Articular chondrocyte of knee joint (primary cell): Measurements from ENCODE around the gene TTLL7. TPM values are rescaled to one million over a fixed set of nuclear protein-coding genes. Genes with fewer than 3 reads are reported as not detected.

Experiments
- total RNA-seq: library from RNA; depleted of rRNA; stranded (reverse); fragments of >200 nt; gene quantifications from 2 replicates; pipeline ENCODE4 v1.2.3, GENCODE V29; 2012

The TTLL7 gene, protein sequence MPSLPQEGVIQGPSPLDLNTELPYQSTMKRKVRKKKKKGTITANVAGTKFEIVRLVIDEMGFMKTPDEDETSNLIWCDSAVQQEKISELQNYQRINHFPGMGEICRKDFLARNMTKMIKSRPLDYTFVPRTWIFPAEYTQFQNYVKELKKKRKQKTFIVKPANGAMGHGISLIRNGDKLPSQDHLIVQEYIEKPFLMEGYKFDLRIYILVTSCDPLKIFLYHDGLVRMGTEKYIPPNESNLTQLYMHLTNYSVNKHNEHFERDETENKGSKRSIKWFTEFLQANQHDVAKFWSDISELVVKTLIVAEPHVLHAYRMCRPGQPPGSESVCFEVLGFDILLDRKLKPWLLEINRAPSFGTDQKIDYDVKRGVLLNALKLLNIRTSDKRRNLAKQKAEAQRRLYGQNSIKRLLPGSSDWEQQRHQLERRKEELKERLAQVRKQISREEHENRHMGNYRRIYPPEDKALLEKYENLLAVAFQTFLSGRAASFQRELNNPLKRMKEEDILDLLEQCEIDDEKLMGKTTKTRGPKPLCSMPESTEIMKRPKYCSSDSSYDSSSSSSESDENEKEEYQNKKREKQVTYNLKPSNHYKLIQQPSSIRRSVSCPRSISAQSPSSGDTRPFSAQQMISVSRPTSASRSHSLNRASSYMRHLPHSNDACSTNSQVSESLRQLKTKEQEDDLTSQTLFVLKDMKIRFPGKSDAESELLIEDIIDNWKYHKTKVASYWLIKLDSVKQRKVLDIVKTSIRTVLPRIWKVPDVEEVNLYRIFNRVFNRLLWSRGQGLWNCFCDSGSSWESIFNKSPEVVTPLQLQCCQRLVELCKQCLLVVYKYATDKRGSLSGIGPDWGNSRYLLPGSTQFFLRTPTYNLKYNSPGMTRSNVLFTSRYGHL
- total RNA-seq, result 9.4 and 13.9 TPM in 2 replicates

DNA sequence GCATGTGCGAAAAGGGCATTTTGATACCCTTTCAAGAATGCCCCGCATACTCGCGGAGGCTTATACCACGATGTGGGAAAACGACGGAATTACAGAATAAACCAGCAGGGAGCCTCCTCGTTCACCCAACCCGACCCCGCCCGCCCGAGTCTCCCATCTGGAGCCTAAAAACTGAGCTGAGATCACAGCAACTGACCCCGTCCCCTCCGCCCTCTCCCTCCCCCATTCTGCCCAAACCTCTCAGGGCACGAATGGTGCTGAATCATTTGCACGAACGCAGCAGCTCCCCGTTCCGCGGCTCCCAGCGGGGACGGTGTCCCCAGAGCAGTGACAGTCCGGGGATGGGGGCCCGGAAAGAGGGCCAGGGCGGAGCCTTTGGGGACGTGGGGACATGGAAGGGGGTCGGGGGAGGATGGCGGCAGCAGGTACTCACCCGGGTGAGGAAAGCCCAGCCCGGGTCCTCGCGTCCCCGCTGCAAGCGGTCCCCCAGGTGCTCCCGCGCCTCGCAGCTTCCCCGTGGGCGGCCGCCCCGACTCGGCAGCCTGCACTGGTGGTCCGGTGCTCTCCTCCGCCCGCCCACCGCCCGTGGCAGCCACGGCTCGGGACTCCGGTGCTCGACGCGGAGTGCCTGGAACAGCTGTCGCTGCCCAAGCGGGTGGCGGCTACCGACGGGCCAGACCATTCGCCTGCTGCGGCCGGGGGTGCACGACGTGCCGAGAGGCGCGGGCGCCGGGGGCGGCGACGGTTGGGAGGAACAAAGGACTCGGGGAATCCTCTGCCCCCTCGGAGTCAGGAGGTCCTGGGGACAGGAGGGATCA, at the start of gene TTLL7:
Gene TTLL7, minus strand, starts transcription at position 635 of the 818 bp plus-strand sequence. CDS start 46,921 bp downstream, outside the sequence.

Other genes starting within 250 kb of the TTLL7 start
- 31.0 and 35.0 TPM in 2 replicates for gene PRKACB, start 145.1 kb upstream of the TTLL7 start, total RNA-seq